ENCODE measurements around the gene REP15.
A peak's percentile ranks its signal among the peaks of the same experiment; 100 is the strongest.
"Not testable (repeated sequence)": the region's sequence is repeated elsewhere in the genome, so short reads cannot be mapped to it uniquely, and the experiment has no call there.

REP15 gene

GRCh38 chr12:27703720-27704452 is 7.6 kb downstream of the REP15 start:
- peak; percentile 54 to 76 for DNase-seq

DNA sequence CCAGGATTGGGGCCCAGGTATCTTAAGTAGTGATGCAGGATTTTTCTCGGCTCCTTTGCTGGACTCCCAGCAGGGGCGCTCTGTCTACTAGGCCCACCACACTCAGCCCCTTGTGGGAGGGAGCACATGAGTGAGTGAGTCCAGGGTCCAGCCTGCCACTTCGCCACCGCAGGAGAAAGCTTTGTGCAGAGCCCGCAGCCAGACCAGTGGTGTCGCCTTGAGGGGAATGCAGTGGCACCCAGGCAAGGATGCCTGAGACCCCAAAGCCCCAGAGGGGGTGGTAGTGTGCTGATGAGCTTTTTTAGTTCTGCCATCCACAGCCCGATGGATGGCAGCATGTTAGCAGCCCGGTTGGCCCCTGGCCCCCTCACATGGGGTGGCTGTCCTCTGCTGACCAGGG is 9.0 kb downstream of the REP15 start:
- DNase-seq, result no peak

DNA sequence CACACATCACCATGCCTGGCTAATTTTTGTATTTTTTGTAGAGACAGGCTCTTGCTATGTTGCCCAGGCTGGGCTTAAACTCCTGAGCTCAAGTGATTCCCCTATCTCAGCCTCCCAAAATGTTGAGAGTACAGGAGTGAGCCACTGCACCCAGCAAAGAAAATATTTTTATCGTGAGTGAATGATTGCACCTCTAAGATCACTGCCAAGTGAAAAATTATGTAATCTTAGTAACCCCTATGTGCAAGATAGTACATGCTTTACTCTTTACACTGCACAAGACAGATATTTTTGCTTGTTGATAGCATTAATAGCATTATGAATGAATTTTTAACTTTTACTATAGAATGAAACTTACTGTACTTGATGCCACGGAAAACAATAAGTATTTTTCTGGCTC is 11.0 kb downstream of the REP15 start:
- no peak for DNase-seq

- DNase-seq, result no peak
These were observed 13.1 kb downstream of the REP15 start for GRCh38 chr12:27709212-27709931.

GRCh38 chr12:27709932-27710591 is 13.8 kb downstream of the REP15 start:
- no peak for DNase-seq

DNA sequence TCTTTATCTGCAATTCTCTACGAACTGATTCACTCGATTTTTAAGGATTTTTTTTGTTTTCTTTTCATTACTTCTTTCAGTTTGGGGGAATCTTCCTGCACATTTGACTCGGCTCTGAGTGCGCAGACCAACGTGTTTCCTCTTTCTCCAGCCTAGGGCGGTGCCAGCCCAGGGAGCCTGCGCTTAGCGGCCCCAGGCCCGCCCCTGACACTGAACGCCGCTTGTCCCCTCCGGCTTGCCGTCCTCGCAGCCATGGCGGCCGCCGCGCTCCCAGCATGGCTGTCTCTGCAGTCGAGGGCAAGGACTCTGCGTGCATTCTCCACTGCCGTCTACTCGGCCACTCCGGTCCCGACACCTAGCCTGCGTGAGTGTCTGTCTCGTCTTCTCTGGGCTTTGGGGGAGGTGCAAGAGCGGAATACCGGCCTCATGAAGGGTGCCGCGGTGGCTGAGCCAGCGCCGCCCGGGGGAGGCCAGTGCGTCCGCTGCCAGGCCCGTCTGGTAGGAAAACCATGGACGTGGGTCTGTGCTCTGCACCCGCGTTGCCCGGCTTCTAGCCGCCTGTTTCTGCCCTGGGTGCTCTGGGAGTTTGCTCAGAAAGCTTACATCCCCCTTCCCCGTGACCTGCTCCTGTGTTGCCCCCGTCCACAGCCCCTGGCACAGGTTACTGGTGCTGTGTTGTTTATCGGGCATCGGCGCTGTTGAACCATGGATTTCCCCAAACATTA is 14.5 kb downstream of the REP15 start, which contains the start of gene MRPS35:
Gene MRPS35 (plus strand): TSS at position 241 of the 725 bp plus-strand sequence. CDS start 12 bp downstream, at position 253.
- DNase-seq, result peak; percentile 61 to 87

DNA sequence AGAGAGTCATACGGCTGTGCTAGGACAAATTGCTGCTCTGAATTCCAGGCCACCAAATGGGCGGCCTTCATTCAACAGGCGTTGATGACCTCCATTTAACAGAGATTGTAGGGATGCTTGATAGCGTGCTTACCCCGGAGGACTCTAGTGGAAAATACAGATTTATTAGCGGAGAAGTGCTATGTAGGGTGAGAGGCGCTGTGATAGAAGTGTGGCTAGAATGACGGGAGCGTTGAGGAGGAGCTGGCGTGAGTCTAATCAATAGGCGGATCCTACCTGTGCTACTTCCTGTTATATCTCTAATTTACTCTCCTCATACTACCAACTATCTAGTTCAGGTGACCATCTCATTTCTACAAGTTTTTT is 15.1 kb downstream of the REP15 start:
- no peak for DNase-seq

DNA sequence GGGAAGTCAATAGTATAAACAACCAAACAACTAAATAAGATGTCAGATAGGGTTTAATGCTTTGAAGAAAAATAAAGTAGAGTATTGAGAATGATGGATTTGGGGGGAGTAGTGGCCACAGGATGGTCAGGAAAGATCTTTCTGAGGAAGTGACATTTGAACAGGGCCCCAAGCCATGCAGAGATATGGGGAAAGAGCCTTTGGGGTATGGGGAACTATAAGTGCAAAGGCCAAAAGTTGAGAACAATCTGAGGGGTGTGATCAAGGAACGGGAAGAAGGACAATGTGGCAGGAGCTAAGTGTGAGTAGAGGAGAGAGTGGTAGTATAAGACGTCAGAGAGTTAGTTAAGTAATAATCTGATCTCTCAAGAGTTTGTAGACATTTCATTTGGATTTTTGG is 15.7 kb downstream of the REP15 start:
- no peak for DNase-seq

- DNase-seq, result no peak
These were observed 27.0 kb downstream of the REP15 start for GRCh38 chr12:27723212-27723611.

GRCh38 chr12:27730097-27730588 is 33.9 kb downstream of the REP15 start:
- DNase-seq, result no peak

DNA sequence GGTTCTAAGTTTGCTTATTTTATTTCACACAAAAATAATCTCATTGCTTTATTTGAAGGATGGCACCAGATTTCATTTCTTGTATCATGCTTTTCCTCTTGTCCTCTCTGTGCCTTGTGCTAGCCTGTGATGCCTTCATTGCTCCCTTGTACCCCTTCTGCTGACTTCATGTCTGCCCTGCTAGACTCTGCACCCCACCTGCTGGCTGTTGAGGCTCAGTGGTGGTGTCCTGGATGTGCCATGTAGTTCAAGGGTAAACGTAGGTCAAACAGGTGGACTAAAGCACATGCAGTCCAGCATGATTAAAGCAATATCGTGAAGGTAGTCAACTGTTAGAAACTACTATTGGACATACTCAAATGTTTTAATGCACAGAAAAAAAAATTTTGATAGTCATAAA is 36.0 kb downstream of the REP15 start:
- DNase-seq, result no peak

GRCh38 chr12:27733052-27733656 is 36.9 kb downstream of the REP15 start:
- peak in 1 of 2 experiments; percentile 50 for DNase-seq

GRCh38 chr12:27733791-27734190 is 37.5 kb downstream of the REP15 start:
- no peak for DNase-seq

GRCh38 chr12:27734321-27734720 is 38.1 kb downstream of the REP15 start:
- not testable (repeated sequence) for DNase-seq

DNA sequence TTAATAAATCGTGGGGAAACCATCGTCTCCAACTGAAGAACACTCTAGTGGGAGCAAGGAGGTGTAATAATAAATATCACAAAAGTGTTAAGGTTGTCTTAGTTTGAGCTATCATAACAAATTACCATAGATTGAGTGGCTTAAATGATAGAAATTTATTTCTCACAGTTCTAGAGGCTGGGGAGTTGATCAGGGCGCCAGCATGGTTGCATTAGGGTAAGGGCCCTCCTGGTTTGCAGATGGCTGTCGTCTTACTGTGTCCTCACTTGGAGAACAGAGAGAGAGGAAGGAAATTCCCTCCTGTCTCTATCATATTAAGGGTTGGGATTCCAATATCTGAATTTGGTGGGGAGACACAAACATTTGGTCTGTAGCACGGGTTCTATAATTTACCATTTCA is 47.4 kb downstream of the REP15 start:
- DNase-seq, result no peak

GRCh38 chr12:27745734-27746133 is 49.5 kb downstream of the REP15 start:
- not testable (repeated sequence) for DNase-seq
